NB4 (cell line): ENCODE data around the gene SH2D7.

Experiments
- DNase-seq: peaks from one replicate; pipeline ENCODE4 v3.0.0; 2010; ENCODE audit warnings: low read depth
- H3K4me3 ChIP-seq: one replicate; pipeline ENCODE4 v1.5.1; 2011; ENCODE audit warnings: mild to moderate bottlenecking, low read depth, low read length, moderate library complexity
- MYC ChIP-seq: IDR thresholded peaks from 2 replicates; pipeline ENCODE4 v1.6.1; 2011; ENCODE audit warnings: low read depth, low read length
- POLR2A ChIP-seq: IDR thresholded peaks from 2 replicates; pipeline ENCODE4 v1.6.1; 2011; ENCODE audit warnings: mild to moderate bottlenecking; ENCODE audit not compliant: insufficient read length; ENCODE audit errors: extremely low read depth
- TF ChIP-seq, protein P1 (sequence below): IDR thresholded peaks from one replicate; pipeline ENCODE4 v1.5.1; 2012; ENCODE audit warnings: low read depth, low read length
- TF ChIP-seq, protein P2 (sequence below): IDR thresholded peaks from 2 replicates; pipeline ENCODE4 v1.6.1; 2011; ENCODE audit warnings: low read depth, low read length

SH2D7 gene

DNA sequence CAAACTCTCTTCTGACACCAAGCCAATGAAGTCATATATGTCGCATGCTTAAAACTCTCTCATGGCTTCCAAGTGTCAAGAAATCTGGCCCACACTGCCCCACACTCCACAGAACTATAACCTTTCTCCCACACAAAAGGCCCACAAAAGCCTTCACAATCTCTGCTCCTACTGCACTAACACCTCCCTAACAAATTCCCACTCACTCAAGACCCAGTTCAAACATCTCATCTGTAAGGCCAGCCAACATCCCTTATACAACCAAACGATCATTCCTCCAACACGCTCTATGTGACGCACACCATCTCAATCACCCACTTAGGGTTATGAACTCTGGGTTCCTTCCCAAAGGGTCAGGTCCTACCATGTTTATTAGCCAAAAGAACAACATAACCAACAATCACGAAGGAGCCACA is 28.4 kb upstream of the SH2D7 start:
- TF ChIP-seq, protein P1, sequence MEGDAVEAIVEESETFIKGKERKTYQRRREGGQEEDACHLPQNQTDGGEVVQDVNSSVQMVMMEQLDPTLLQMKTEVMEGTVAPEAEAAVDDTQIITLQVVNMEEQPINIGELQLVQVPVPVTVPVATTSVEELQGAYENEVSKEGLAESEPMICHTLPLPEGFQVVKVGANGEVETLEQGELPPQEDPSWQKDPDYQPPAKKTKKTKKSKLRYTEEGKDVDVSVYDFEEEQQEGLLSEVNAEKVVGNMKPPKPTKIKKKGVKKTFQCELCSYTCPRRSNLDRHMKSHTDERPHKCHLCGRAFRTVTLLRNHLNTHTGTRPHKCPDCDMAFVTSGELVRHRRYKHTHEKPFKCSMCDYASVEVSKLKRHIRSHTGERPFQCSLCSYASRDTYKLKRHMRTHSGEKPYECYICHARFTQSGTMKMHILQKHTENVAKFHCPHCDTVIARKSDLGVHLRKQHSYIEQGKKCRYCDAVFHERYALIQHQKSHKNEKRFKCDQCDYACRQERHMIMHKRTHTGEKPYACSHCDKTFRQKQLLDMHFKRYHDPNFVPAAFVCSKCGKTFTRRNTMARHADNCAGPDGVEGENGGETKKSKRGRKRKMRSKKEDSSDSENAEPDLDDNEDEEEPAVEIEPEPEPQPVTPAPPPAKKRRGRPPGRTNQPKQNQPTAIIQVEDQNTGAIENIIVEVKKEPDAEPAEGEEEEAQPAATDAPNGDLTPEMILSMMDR = no peak
- no peak for TF ChIP-seq POLR2A
- TF ChIP-seq MYC = no peak
- TF ChIP-seq, protein P2, sequence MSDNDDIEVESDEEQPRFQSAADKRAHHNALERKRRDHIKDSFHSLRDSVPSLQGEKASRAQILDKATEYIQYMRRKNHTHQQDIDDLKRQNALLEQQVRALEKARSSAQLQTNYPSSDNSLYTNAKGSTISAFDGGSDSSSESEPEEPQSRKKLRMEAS = no peak
- DNase-seq = no peak
- no peak overlapping the region for H3K4me3 ChIP-seq

DNA sequence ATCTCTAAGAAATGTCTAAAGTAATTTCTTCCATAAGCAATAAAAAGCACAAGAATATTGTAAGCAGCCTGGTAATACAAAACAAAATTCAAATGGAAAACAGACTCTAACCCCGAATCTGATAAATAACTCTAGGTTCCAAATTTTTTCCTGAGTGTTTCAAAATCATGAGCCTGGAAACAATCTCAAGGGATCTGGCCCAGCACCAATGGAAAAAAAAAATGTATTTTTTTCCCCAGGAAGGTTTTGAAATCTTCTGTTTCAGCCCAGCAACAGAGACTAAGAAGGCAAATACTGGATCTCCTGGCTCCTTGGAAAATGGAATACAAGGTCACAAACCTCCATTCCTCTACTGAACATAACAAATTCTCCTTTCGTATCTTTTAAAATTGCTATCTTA is 27.8 kb upstream of the SH2D7 start:
- peak overlapping the region; percentile 14 for H3K4me3 ChIP-seq
- DNase-seq = no peak
- TF ChIP-seq POLR2A (no peak), MYC (no peak)
- TF ChIP-seq, protein P1 = no peak
- TF ChIP-seq, protein P2 = no peak

DNA sequence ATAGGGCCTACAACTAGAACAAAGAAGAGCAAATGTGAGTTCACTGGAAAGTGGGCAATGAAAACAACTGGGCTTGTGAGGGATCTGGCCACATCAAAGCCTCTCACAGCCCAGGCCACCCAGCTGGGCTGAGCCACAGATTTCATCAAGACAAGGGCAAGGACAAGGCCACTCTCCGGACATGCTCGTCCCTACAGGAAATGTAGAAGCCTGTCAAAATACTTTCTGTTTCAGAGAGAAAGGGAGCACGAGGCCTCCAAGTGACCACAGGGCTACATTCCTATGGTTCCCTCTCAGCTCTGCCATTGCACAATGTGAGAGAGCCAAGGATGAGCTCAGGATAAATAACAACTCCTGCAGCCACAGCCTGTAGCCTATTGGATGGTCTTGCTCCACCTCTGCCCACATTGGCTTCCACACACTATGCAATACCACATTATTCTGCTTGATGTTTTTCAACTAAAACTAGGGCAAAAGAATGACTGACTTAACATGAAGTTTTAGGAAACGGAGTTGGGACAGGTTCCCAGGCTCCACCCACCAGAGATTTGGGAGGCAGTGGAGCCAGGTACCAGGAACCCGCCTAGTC is 27.0 kb upstream of the SH2D7 start:
- peak; percentile 95 for DNase-seq
- TF ChIP-seq POLR2A = peak; percentile 22
- peak; percentile 90 for TF ChIP-seq MYC
- TF ChIP-seq, protein P2 = peak; percentile 90
- TF ChIP-seq, protein P1 = no peak
- peak overlapping the region; percentile 14 for H3K4me3 ChIP-seq

DNA sequence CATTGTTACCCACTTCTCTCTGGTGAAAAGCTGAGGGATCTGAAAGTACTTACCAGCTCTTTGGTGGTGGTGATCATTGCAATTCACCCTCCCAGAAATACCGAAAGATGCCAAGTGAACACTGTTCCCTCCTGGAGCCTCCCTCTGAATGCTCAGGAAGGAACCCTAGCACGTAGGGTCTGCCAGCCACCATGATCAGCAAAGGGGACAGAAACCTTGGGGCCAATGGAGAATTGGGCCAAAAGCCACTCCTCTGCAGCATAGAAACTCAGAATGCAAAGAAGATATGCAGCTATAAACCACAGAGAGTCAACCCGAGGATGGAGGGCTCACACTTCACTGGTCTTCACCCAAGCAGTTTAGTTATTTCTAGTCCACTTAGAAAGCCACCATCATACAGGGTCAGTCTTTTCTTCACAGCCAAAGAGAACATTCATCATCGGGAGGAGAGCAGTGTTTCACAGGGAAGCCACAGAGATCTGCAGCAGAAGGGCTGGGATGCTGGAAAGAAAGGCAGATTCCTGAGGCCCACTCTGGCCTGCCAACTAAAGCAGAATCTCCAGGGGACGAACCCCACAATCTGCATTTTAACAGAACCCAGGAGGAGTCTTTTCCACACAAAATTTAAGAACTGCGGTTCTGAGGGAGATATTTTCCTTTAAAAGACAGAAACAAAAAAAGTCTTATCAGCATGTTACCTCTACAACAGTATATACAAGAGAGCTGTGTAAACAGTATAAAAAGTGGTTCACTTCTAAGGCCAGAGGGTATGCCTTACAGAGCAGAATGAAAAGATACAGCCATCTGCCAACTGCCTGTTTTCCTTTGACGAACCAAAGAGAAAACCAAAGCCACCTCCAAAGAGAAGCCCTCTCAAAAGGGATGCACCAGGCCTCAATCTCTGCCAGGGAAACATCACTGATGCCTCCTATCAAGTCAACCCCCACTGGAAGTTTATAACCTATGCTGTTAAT is 26.1 kb upstream of the SH2D7 start:
- TF ChIP-seq POLR2A (no peak), MYC (no peak)
- TF ChIP-seq, protein P2 = no peak
- TF ChIP-seq, protein P1 = no peak

DNA sequence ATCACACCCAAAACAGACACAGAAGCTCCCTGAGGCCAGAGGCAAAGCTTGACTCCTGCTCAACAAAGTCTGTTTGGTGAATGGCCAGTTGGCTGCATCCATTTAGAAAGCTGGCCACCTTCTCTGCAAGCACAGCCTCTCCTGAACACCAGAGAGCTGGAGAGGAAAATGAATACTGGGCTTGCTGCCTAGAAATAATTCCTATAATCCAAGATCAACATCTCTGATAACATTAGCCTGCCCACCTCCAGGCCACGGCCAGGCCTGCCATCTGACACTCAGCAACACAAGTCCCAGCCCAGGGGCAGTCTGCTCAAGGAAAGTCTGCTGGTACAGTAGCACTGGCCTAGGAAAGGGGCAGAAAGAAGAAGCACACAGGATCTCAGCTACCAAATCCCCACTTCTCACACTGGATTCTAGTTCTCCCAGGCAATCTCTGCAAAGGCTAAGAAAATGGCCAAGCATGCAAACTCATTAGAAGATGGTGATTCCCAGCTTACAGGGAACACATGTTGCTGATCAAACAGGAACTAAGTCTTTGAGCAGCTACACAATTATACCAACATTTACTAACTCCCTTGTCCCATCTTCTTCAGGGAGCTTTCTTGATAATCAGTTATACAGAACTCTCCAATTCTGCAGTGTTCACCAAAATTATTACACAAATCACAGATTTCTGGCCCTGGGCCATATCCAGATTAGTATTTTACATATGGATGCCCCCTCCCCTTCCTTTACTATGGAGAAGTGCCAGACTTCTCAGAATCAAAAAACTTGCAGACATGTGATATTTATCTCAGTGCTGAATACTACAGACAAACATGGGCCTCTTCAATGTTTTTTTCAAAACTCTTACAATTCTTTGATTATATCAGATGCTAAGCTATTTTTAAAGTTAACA is 24.8 kb upstream of the SH2D7 start:
- TF ChIP-seq, protein P2 = peak; percentile 34; the same call in 1 of the 2 replicates
- TF ChIP-seq POLR2A (no peak), MYC (peak; percentile 64)
- TF ChIP-seq, protein P1 = no peak
- peak; percentile 31 for DNase-seq
- no peak overlapping the region for H3K4me3 ChIP-seq

More for the DNA sequence above, 26.1 kb upstream of the SH2D7 start:
- DNase-seq = no peak
- no peak overlapping the region for H3K4me3 ChIP-seq
